ENCODE measurements around the gene WWOX.

- TF ChIP-seq RAD21 (IDR thresholded peaks at IDR 0.05 in 1 of 2, conservative IDR thresholded peaks at IDR 0.05 in 1 of 2; ENCODE audit: low read depth in 2 of 2, low read length in 2 of 2) (no peak), ASH2L (IDR thresholded peaks at IDR 0.05; ENCODE audit: low read length) (no peak), CTCF (IDR thresholded peaks at IDR 0.05; ENCODE audit: control extremely low read depth in 1 of 3, insufficient read depth in 1 of 3, low read depth in 1 of 3, low read length in 3 of 3) (no peak), TAF1 (IDR thresholded peaks at IDR 0.05; ENCODE audit: low read depth, low read length) (no peak), GABPA (IDR thresholded peaks at IDR 0.05; ENCODE audit: borderline replicate concordance, insufficient read depth, low read length) (no peak), BRCA1 (IDR thresholded peaks at IDR 0.05; ENCODE audit: low read depth, low read length) (no peak), CHD2 (IDR thresholded peaks at IDR 0.05; ENCODE audit: low read length) (no peak)
Observed at GRCh38 chr16:79130616-79131015, 1031.2 kb downstream of the WWOX start.

Measured in H1 (cell line).